IMR-90 (cell line): Measurements from ENCODE around the gene SUPT3H. TPM values are rescaled to one million over a fixed set of nuclear protein-coding genes. Genes with fewer than 3 reads are reported as not detected.
A peak's percentile ranks its signal among the peaks of the same experiment; 100 is the strongest.

Experiments
- ATAC-seq: fragments of 200-7000 bp; cut with Tn5 transposase; 2 replicates; pipeline ENCODE4 v1.9.1; 2020; ENCODE audit warnings: low read depth, mild to moderate bottlenecking, moderate library complexity
- BruUV-seq: library from RNA; stranded (reverse); fragments of 400-500 nt; replicated peaks from 2 replicates; lab custom pipeline; 2021; lab: Mats Ljungman, UMichigan
- CTCF ChIA-PET: fragments of 300-600 bp; formaldehyde crosslinking; extraction: SDS; loops from one replicate; lab custom pipeline; 2021; ENCODE audit warnings: antibody characterized with exemption; lab: Yijun Ruan, JAX
- POLR2A ChIA-PET: fragments of 300-600 bp; sonication (Branson Sonifier 250); formaldehyde crosslinking; loops from one replicate; lab custom pipeline; 2022; ENCODE audit warnings: antibody characterized with exemption; ENCODE audit not compliant: unreplicated experiment; lab: Charles Lee
- DNase-seq: peaks from one replicate; pipeline ENCODE4 v3.0.0; 2013
- H2AFZ ChIP-seq: replicated peaks from 2 replicates; pipeline ENCODE3; 2013; ENCODE audit warnings: low read length, mild to moderate bottlenecking; ENCODE audit not compliant: poor library complexity
- H2AK5ac ChIP-seq: 2 replicates; pipeline ENCODE4 v1.6.1; 2013; ENCODE audit warnings: low read depth, low read length, inconsistent platforms
- H2AK9ac ChIP-seq: replicated peaks from 2 replicates; pipeline ENCODE3; 2013; ENCODE audit warnings: mild to moderate bottlenecking, low read depth, low read length, moderate library complexity; ENCODE audit not compliant: poor library complexity
- H2BK120ac ChIP-seq: 2 replicates; pipeline ENCODE4 v1.6.1; 2013; ENCODE audit warnings: low read depth, low read length, inconsistent platforms
- H2BK15ac ChIP-seq: 3 replicates; pipeline ENCODE4 v1.6.1; 2013; ENCODE audit warnings: low read depth, low read length, inconsistent platforms
- H2BK20ac ChIP-seq: 2 replicates; pipeline ENCODE4 v1.6.1; 2013; ENCODE audit warnings: low read depth, mild to moderate bottlenecking, inconsistent platforms, low read length, moderate library complexity
- H2BK5ac ChIP-seq: 2 replicates; pipeline ENCODE4 v1.6.1; 2013; ENCODE audit warnings: mild to moderate bottlenecking, low read depth, low read length, inconsistent platforms; ENCODE audit not compliant: poor library complexity, severe bottlenecking
- H3K14ac ChIP-seq: replicated peaks from 2 replicates; pipeline ENCODE4 v1.6.1; 2013; ENCODE audit warnings: low read depth, low read length, inconsistent platforms
- H3K18ac ChIP-seq: 2 replicates; pipeline ENCODE4 v1.6.1; 2013; ENCODE audit warnings: low read depth, low read length, control low read depth
- H3K23ac ChIP-seq: 2 replicates; pipeline ENCODE4 v1.6.1; 2013; ENCODE audit warnings: low read depth, low read length, inconsistent platforms
- H3K27ac ChIP-seq: 2 replicates; pipeline ENCODE4 v1.5.1; 2013; ENCODE audit warnings: mild to moderate bottlenecking, control low read depth, low read length; ENCODE audit not compliant: insufficient read depth
- H3K27me3 ChIP-seq: 2 replicates; pipeline ENCODE4 v1.6.1; 2013; ENCODE audit warnings: low read length; ENCODE audit not compliant: control insufficient read depth, insufficient read depth
- H3K36me3 ChIP-seq: 2 replicates; pipeline ENCODE4 v1.6.1; 2013; ENCODE audit warnings: low read length, mixed read lengths; ENCODE audit not compliant: control insufficient read depth, insufficient read depth
- H3K4ac ChIP-seq: 2 replicates; pipeline ENCODE4 v1.6.1; 2013; ENCODE audit warnings: low read depth, low read length, inconsistent platforms
- H3K4me1 ChIP-seq: 2 replicates; pipeline ENCODE4 v1.6.1; 2013; ENCODE audit warnings: low read length, mixed read lengths; ENCODE audit not compliant: control insufficient read depth, insufficient read depth
- H3K4me2 ChIP-seq: 2 replicates; pipeline ENCODE4 v1.6.1; 2013; ENCODE audit warnings: low read depth, mild to moderate bottlenecking, control low read depth, low read length, moderate library complexity
- H3K4me3 ChIP-seq: 2 replicates; pipeline ENCODE4 v1.5.1; 2013; ENCODE audit warnings: low read depth, mild to moderate bottlenecking, control low read depth, low read length, moderate library complexity; ENCODE audit not compliant: insufficient read depth
- H3K56ac ChIP-seq: 2 replicates; pipeline ENCODE4 v1.6.1; 2013; ENCODE audit warnings: low read length, inconsistent platforms; ENCODE audit not compliant: insufficient read depth; ENCODE audit errors: extremely low read depth
- H3K79me1 ChIP-seq, 2 experiments: 2 replicates each; pipeline ENCODE4 v1.6.1; 2013; ENCODE audit warnings: low read length in 2 of 2, inconsistent platforms in 1 of 2, low read depth in 1 of 2
- H3K9ac ChIP-seq: 2 replicates; pipeline ENCODE4 v1.6.1; 2013; ENCODE audit warnings: low read depth, low read length, control low read depth
- H3K9me1 ChIP-seq: 2 replicates; pipeline ENCODE4 v1.6.1; 2013; ENCODE audit warnings: low read length, inconsistent platforms; ENCODE audit not compliant: insufficient read depth
- H3K9me3 ChIP-seq: 2 replicates; pipeline ENCODE4 v1.6.1; 2013; ENCODE audit warnings: low read length; ENCODE audit not compliant: control insufficient read depth, insufficient read depth
- H4K20me1 ChIP-seq: 2 replicates; pipeline ENCODE4 v1.6.1; 2013; ENCODE audit warnings: low read length, inconsistent platforms; ENCODE audit not compliant: insufficient read depth
- H4K5ac ChIP-seq: 2 replicates; pipeline ENCODE4 v1.6.1; 2013; ENCODE audit warnings: mild to moderate bottlenecking, low read depth, low read length, control low read depth
- H4K8ac ChIP-seq, 2 experiments: 2 replicates each; pipeline ENCODE4 v1.6.1; 2013; ENCODE audit warnings: low read depth in 2 of 2, low read length in 2 of 2, control low read depth in 1 of 2, inconsistent platforms in 1 of 2
- H4K91ac ChIP-seq: 2 replicates; pipeline ENCODE4 v1.6.1; 2013; ENCODE audit warnings: low read depth, low read length, inconsistent platforms; ENCODE audit not compliant: insufficient read depth
- BHLHE40 ChIP-seq: fragments of 150-350 bp; IDR thresholded peaks from 2 replicates; pipeline ENCODE4 v1.6.1; 2016; ENCODE audit warnings: mild to moderate bottlenecking, low read depth, low read length
- CEBPB ChIP-seq: IDR thresholded peaks from 2 replicates; pipeline ENCODE4 v1.6.1; 2012; ENCODE audit warnings: low read depth, low read length, improper control_type of control experiment
- CHD1 ChIP-seq: IDR thresholded peaks from 2 replicates; pipeline ENCODE4 v1.6.1; 2012; ENCODE audit warnings: low read depth, low read length, improper control_type of control experiment
- CTCF ChIP-seq: conservative IDR thresholded peaks from 2 replicates; pipeline ENCODE4 v1.5.1; 2012; ENCODE audit warnings: mild to moderate bottlenecking, low read depth, low read length, improper control_type of control experiment
- ELK1 ChIP-seq: fragments of 150-350 bp; IDR thresholded peaks from 2 replicates; pipeline ENCODE4 v1.6.1; 2016; ENCODE audit warnings: low read depth, mild to moderate bottlenecking, low read length, moderate library complexity, borderline replicate concordance
- FOS ChIP-seq: fragments of 150-350 bp; IDR thresholded peaks from 2 replicates; pipeline ENCODE4 v1.6.1; 2016; ENCODE audit warnings: low read depth, low read length
- MAFK ChIP-seq: IDR thresholded peaks from 2 replicates; pipeline ENCODE4 v1.6.1; 2012; ENCODE audit warnings: low read depth, low read length, improper control_type of control experiment
- MAZ ChIP-seq: IDR thresholded peaks from 2 replicates; pipeline ENCODE4 v1.6.1; 2012; ENCODE audit warnings: low read depth, mild to moderate bottlenecking, low read length, improper control_type of control experiment, moderate library complexity, borderline replicate concordance
- MXI1 ChIP-seq: IDR thresholded peaks from 2 replicates; pipeline ENCODE4 v1.6.1; 2012; ENCODE audit warnings: low read depth, mild to moderate bottlenecking, low read length, moderate library complexity, borderline replicate concordance
- NFE2L2 ChIP-seq: fragments of 150-350 bp; IDR thresholded peaks from 2 replicates; pipeline ENCODE4 v1.6.1; 2016; ENCODE audit warnings: low read depth, mild to moderate bottlenecking, low read length
- POLR2A ChIP-seq: IDR thresholded peaks from 2 replicates; pipeline ENCODE4 v1.6.1; 2012; ENCODE audit warnings: mild to moderate bottlenecking, low read depth, low read length
- RAD21 ChIP-seq: IDR thresholded peaks from 2 replicates; pipeline ENCODE4 v1.6.1; 2012; ENCODE audit warnings: low read length, improper control_type of control experiment
- RCOR1 ChIP-seq: IDR thresholded peaks from 2 replicates; pipeline ENCODE4 v1.6.1; 2012; ENCODE audit warnings: mild to moderate bottlenecking, low read length, improper control_type of control experiment; ENCODE audit not compliant: insufficient replicate concordance
- RFX5 ChIP-seq: IDR thresholded peaks from 2 replicates; pipeline ENCODE4 v1.8.0; 2012; ENCODE audit warnings: low read depth, mild to moderate bottlenecking, low read length, moderate library complexity
- SMC3 ChIP-seq: fragments of 150-350 bp; IDR thresholded peaks from 2 replicates; pipeline ENCODE4 v1.6.1; 2016; ENCODE audit warnings: low read depth, mild to moderate bottlenecking, antibody characterized with exemption, low read length, moderate library complexity
- USF2 ChIP-seq: fragments of 150-350 bp; IDR thresholded peaks from 2 replicates; pipeline ENCODE4 v1.6.1; 2017; ENCODE audit warnings: mild to moderate bottlenecking, antibody characterized with exemption, low read length, low read depth
- WGBS, 2 experiments: methylation state at CpG; one replicate each; pipeline versions ENCODE4 v1.1.5 to v1.1.7; 2013; ENCODE audit warnings: missing lambda C conversion rate in 2 of 2; ENCODE audit not compliant: insufficient read length in 1 of 2; ENCODE audit errors: extremely low coverage in 2 of 2; 5-methylcytosine and 5-hydroxymethylcytosine counted together
- dilution Hi-C: fragments of 300-500 bp; cut with HindIII; formaldehyde crosslinking; loops from one replicate; pipeline ENCODE4 v1.14.3; 2018; ENCODE audit warnings: low sequenced_read_pairs; ENCODE audit not compliant: unreplicated experiment
- in situ Hi-C: fragments of 300-500 bp; cut with MboI; formaldehyde crosslinking; loops from 3 replicates; pipeline ENCODE4 v1.14.3; 2019; ENCODE audit warnings: low sequenced_read_pairs, inconsistent platforms, mixed read lengths
- intact Hi-C: fragments of 100-400 bp; cut with micrococcal nuclease; formaldehyde crosslinking; loops from 2 replicates; pipeline ENCODE4 v1.10.0; 2022
- polyA plus RNA-seq, 3 experiments: library from polyadenylated mRNA; depleted of rRNA; stranded (reverse); fragments of >200 nt; gene quantifications; 2 replicates each; pipeline ENCODE4 v1.2.3, GENCODE V29; 2012; ENCODE audit warnings: low replicate concordance in 1 of 3
- total RNA-seq: library from RNA; depleted of rRNA; stranded (reverse); fragments of >200 nt; gene quantifications from 2 replicates; pipeline ENCODE4 v1.2.3, GENCODE V29; 2012

Gene SUPT3H
- total and polyA plus RNA-seq, 2 of the 4 experiments (the other 2 are of a cell fraction) = 4.5 to 5.0 TPM

- Histone ChIP-seq H3K18ac (no peak overlapping the region), H3K23ac (no peak overlapping the region), H3K4me1 (no peaks in the 10 kb centered on the region), H4K5ac (no peak overlapping the region), H2BK5ac (no peak overlapping the region), H3K9me1 (no peaks in the 10 kb centered on the region), H3K79me1 (no peaks in the 10 kb centered on the region), H3K36me3 (no peaks in the 10 kb centered on the region), H4K20me1 (no peaks in the 10 kb centered on the region), H4K91ac (no peak overlapping the region), H2AK9ac (no peak overlapping the region), H3K9ac (no peak overlapping the region), H4K8ac (no peak overlapping the region), H3K4me3 (no peak overlapping the region), H3K14ac (no peak overlapping the region), H3K9me3 (no peaks in the 10 kb centered on the region), H2BK20ac (no peak overlapping the region), H2BK120ac (no peak overlapping the region), H2BK15ac (no peak overlapping the region), H3K56ac (no peak overlapping the region), H3K27ac (no peak overlapping the region), H3K27me3 (no peaks in the 10 kb centered on the region), H3K4me2 (no peak overlapping the region), H2AK5ac (no peak overlapping the region), H3K4ac (no peak overlapping the region), H2AFZ (no peak overlapping the region)
- in situ Hi-C loops (no loop called here), intact Hi-C loops (no loop called here), dilution Hi-C loops (no loop called here)
- ChIA-PET POLR2A (no interaction called here), CTCF (interaction anchor here (1.6 kb wide), 1 partner anchor 12 kb away, joined by 3 read pairs; no protein-coding TSS in a partner anchor)
- DNase-seq = peak; percentile 10
- no CpG with 5 or more reads among the region's 2 CpGs for WGBS, 2 experiments
- ATAC-seq = no peak
- BruUV-seq = no TSS peak
- no peak for TF ChIP-seq RCOR1
- TF ChIP-seq MAFK = no peak
- TF ChIP-seq NFE2L2 = no peak
- TF ChIP-seq BHLHE40 = no peak
- no peak for TF ChIP-seq POLR2A
- no peak for TF ChIP-seq MXI1
- TF ChIP-seq FOS = no peak
- TF ChIP-seq CEBPB = no peak
- no peak for TF ChIP-seq ELK1
- no peak for TF ChIP-seq MAZ
- TF ChIP-seq SMC3 = no peak
- no peak for TF ChIP-seq RAD21
- no peak for TF ChIP-seq USF2
- no peak for TF ChIP-seq CHD1
- no peak for TF ChIP-seq CTCF
- no peak for TF ChIP-seq RFX5
Observed at GRCh38 chr6:44926556-44926955, 451.2 kb downstream of the SUPT3H start.
